SK-N-MC (cell line): ENCODE measurements around the gene EYA3.

ENCODE experiments used
- DNase-seq: peaks from one replicate; pipeline ENCODE4 v3.0.0-alpha.2; 2011; ENCODE audit warnings: low read depth, low spot score
- H3K27ac ChIP-seq: fragments of 200-600 bp; sonication (generic); 2 replicates; pipeline ENCODE4 v1.5.1; 2016; ENCODE audit warnings: mixed run types
- H3K36me3 ChIP-seq: fragments of 200-600 bp; sonication (generic); 2 replicates; pipeline ENCODE4 v1.6.1; 2017; ENCODE audit warnings: antibody characterized with exemption, low read length, mixed read lengths; ENCODE audit not compliant: insufficient read depth
- H3K4me3 ChIP-seq: fragments of 200-600 bp; sonication (generic); 2 replicates; pipeline ENCODE4 v1.5.1; 2016
- H3K9ac ChIP-seq: fragments of 200-600 bp; sonication (generic); 2 replicates; pipeline ENCODE4 v1.8.0; 2017; ENCODE audit warnings: mixed run types, mixed read lengths; ENCODE audit not compliant: insufficient read length
- H3K9me3 ChIP-seq: fragments of 200-600 bp; sonication (generic); 2 replicates; pipeline ENCODE4 v1.6.1; 2017; ENCODE audit warnings: low read depth, mild to moderate bottlenecking, antibody characterized with exemption, low read length, moderate library complexity, mixed read lengths
- EZH2 ChIP-seq: fragments of 200-600 bp; sonication (generic); IDR thresholded peaks from one replicate; pipeline ENCODE4 v1.6.1; 2017; ENCODE audit warnings: antibody characterized with exemption
- FOXP2 ChIP-seq: optimal IDR thresholded peaks from 2 replicates; pipeline ENCODE3; 2011; ENCODE audit warnings: mild to moderate bottlenecking, moderate library complexity; ENCODE audit not compliant: insufficient read depth; ENCODE audit errors: extremely low read length, control extremely low read depth
- POLR2AphosphoS5 ChIP-seq: IDR thresholded peaks from 2 replicates; pipeline ENCODE4 v1.6.1; 2012; ENCODE audit warnings: mild to moderate bottlenecking, low read depth, low read length, borderline replicate concordance

Gene EYA3

DNA sequence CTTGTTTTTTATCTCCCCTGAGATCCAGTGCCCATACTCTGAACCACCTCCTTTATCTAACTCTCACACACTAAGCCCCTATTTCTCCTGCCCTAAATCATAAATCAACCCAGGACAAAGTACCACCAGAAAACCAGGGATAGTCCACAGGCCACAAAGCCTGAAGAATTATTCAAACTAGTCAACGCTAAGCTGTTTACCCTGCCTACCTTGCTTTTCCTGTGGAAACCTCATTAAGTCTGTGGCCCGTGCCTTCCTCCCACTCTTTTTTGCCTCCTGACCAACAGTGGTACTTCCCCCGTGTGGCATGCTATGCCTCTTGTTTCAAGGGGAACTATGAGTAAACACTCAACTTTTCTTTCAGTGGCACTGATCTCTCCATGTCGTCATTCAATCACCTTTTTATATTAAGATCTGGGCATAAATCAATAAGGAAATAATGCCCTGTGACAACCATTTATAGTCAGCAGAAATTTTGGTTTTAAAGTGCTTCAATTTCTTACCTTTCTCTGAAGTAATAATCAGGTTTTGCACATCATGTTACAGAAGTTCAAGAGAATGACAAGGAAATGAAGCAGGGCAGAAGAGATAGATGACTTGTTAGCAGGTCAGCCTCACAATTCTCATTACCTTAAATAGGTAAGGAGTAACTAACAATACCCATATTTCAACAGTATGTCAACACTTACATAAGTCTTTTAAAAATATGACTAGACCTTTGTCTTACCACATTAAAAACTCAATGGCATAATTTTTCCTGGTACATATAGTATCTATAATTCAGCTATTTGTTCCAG, 32.1 kb downstream of the EYA3 start:
- TF ChIP-seq FOXP2 (no peak), POLR2AphosphoS5 (no peak), EZH2 (no peak)
- Histone ChIP-seq H3K36me3 (no peaks in the 10 kb centered on the region), H3K27ac (no peak overlapping the region), H3K9ac (no peak overlapping the region), H3K4me3 (no peak overlapping the region), H3K9me3 (no peaks in the 10 kb centered on the region)
- DNase-seq = no peak

DNA sequence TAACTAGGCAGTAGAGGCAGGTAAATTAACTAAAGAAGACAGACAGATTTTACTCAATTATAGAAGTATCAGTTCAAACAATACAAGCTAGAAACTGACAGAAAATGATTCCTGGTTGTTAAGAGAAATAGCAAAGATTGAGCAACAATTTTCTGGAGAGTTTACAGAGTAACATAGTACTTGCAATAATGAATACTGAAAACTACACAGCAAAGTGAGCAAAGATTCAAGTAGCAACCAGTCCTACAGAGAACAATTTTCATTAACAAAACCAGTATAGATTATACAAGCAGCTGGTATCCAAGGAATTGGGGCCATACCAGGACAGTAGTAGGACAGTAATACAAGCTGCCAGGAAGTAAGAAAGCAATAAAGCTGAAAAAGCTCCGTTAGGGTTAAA, 37.6 kb downstream of the EYA3 start:
- H3K9me3 ChIP-seq = no peaks in the 10 kb centered on the region
- peaks cover 16% of the 10 kb centered on the region for H3K36me3 ChIP-seq
- DNase-seq = no peak
- no peak for TF ChIP-seq EZH2
- TF ChIP-seq FOXP2 = no peak
- no peak for TF ChIP-seq POLR2AphosphoS5
- H3K9ac ChIP-seq = no peak overlapping the region
- no peak overlapping the region for H3K27ac ChIP-seq
- H3K4me3 ChIP-seq = no peak overlapping the region

DNA sequence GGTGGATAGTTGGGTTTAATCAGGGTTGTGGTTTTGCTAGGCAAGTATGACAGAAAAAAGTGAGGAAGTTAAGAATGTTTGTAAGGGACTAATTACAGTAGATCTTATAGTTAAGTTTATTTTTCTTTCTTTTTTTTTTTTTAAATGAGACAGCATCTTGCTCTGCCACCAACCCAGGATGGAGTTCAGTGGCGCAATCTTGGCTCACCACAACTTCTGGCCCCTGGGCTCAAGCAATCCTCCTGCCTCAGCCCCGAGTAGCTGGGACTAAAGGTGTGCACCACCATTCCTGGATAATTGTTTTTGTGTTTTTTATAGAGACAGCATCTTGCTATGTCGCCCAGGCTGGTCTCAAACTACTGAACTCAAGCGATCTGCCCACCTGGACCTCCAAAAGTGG, 41.7 kb downstream of the EYA3 start:
- H3K9ac ChIP-seq = no peak overlapping the region
- no peaks in the 10 kb centered on the region for H3K9me3 ChIP-seq
- no peak overlapping the region for H3K4me3 ChIP-seq
- no peak for TF ChIP-seq FOXP2
- TF ChIP-seq POLR2AphosphoS5 = no peak
- no peak for TF ChIP-seq EZH2
- H3K36me3 ChIP-seq = peaks cover 25% of the 10 kb centered on the region
- no peak for DNase-seq
- no peak overlapping the region for H3K27ac ChIP-seq

DNA sequence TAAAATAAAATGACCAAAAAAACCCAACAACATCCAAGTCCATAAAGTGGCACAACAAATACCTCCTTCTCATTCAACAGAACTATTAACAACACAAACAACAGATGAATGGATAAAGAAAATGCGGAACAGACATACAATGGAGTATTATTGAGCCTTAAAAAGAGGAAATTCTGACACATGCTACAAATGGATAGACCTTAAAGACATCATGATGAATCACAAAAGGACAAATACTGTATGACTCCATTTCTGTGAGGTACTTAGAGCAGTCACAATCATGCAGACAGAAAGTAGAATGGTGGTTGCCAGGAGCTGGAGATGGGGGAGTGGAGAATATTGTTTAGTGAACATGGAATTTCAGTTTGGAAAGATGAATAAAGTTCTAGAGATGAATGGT, 42.6 kb downstream of the EYA3 start:
- Histone ChIP-seq H3K27ac (no peak overlapping the region), H3K9me3 (no peaks in the 10 kb centered on the region), H3K36me3 (peaks cover 27% of the 10 kb centered on the region), H3K9ac (no peak overlapping the region), H3K4me3 (no peak overlapping the region)
- no peak for DNase-seq
- TF ChIP-seq EZH2 (no peak), POLR2AphosphoS5 (no peak), FOXP2 (no peak)

DNA sequence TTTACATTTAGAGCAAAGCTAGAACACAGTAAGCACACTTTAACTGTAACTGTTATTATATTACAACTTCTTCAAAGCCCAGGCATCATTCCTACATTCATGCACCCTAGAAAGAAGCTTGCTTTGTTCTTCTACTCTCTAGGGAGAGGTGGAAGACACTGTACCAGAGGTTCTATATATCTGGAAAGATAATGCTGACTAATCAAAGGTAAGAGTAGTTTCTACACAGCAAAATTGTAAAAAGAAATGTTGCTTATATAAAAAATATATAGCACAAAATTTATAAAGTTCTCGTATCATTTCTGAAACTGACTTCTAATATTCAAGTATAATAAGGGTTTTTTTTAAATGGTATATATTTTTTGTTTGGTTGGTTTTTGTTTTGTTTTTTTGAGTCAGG, 44.0 kb downstream of the EYA3 start:
- Histone ChIP-seq H3K36me3 (peaks cover 31% of the 10 kb centered on the region), H3K9ac (no peak overlapping the region), H3K4me3 (no peak overlapping the region), H3K27ac (no peak overlapping the region), H3K9me3 (no peaks in the 10 kb centered on the region)
- DNase-seq = no peak
- TF ChIP-seq POLR2AphosphoS5 = no peak
- TF ChIP-seq EZH2 = no peak
- no peak for TF ChIP-seq FOXP2

DNA sequence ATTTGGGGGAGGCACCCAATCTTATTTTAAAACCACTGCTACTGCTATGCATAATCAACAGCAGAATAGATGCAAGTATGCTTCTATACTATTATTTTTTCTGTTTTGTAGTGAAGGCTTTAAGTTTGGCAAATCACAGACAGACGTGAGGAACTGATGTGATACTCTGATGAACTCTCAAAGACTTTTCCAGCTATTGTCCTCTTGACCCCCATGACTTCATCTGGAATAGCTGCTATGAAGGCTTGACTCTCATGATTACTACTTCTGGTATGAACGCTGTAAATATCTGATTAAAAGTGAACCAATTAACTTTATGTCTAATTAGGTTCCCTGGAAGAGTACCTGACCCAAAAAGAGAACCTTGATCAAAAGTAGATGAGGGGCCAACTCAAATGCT, 49.1 kb downstream of the EYA3 start:
- no peak overlapping the region for H3K9ac ChIP-seq
- H3K27ac ChIP-seq = no peak overlapping the region
- no peak overlapping the region for H3K4me3 ChIP-seq
- no peak for DNase-seq
- no peaks in the 10 kb centered on the region for H3K9me3 ChIP-seq
- TF ChIP-seq POLR2AphosphoS5 (no peak), EZH2 (no peak), FOXP2 (no peak)
- H3K36me3 ChIP-seq = peaks cover 30% of the 10 kb centered on the region

DNA sequence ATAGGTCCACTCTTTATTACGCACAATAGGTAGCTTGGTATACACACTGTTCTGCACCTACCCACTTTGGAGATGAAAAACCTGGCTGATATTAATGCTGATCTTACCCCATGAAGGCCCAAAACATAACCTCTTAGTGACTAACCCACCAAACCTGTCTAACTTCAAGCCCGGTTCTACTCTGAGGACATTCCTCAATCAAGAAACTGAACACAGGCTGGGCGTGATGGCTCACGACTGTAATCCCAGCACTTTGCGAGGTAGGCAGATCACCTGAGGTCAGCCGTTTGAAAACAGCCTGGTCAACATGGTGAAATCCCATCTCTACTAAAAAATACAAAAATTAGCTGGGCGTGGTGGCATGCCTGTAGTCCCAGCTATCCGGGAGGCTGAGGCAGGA, 50.5 kb downstream of the EYA3 start:
- no peak for TF ChIP-seq FOXP2
- TF ChIP-seq POLR2AphosphoS5 = no peak
- no peak for TF ChIP-seq EZH2

DNA sequence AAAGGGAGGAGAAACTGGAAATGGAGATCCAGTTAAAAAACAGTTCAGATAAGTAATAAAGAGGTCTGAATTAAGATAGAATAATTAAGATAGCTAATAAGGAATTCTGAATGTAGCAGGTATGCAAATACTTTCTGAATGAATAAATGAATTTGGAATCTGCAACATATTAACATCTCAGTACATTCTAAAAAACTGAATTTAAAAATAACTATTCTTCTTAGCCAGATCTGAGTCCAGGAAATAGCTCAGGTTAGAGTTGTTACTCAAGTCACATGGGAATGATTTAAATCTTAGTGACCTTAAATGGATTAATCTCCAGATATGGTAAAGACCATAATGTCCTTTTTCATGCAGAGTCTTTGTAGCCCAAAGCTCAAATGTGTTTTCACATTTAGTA, 51.2 kb downstream of the EYA3 start:
- Histone ChIP-seq H3K4me3 (no peak overlapping the region), H3K9me3 (no peaks in the 10 kb centered on the region), H3K9ac (no peak overlapping the region), H3K27ac (no peak overlapping the region), H3K36me3 (peaks cover 26% of the 10 kb centered on the region)
- no peak for DNase-seq
- TF ChIP-seq POLR2AphosphoS5 = no peak
- TF ChIP-seq FOXP2 = no peak
- no peak for TF ChIP-seq EZH2

More for the DNA sequence above, 50.5 kb downstream of the EYA3 start:
- H3K9me3 ChIP-seq = no peaks in the 10 kb centered on the region
- no peak for DNase-seq
- no peak overlapping the region for H3K4me3 ChIP-seq
- H3K27ac ChIP-seq = no peak overlapping the region
- H3K36me3 ChIP-seq = peaks cover 30% of the 10 kb centered on the region
- no peak overlapping the region for H3K9ac ChIP-seq

DNA sequence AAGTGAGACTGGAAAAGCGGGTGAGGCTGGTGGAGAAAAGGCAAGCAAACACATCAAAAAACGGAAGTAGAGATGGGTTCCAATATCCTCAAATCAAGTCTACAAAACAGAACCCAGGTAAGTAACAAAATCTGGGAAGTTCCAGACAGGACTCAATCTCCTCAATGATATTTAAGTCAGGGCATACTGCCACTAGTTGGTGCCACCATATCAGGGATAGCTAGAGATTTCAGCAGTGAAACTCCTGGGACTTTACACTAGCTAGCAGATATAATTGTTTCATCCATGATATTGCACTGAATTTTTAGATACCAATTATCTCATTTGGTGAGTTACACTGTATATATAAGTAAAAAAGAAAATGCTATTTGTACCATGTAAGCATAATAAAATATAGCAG, 52.0 kb downstream of the EYA3 start:
- Histone ChIP-seq H3K9ac (no peak overlapping the region), H3K36me3 (peaks cover 20% of the 10 kb centered on the region), H3K4me3 (no peak overlapping the region), H3K9me3 (no peaks in the 10 kb centered on the region), H3K27ac (no peak overlapping the region)
- no peak for TF ChIP-seq FOXP2
- TF ChIP-seq EZH2 = no peak
- no peak for TF ChIP-seq POLR2AphosphoS5
- DNase-seq = no peak

DNA sequence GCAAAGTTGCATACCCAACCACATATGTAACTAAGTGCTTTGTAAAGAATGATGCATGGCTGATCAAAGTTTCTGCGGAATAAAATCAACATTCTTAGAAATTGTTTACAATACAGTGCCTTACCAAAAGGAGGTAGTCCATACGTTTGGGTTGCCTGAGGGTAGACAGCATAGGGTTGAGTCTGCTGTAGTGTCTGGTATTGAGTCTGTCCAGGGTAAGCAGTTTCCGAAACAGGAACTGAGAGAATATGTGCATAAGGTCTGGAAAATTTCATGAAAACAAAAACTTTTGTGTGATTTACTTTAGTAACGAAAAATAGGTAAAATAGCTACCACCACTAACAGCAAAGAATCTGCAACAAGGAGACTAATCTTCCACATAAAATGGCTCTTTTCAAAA, 53.0 kb downstream of the EYA3 start:
- Histone ChIP-seq H3K9me3 (no peaks in the 10 kb centered on the region), H3K27ac (no peak overlapping the region), H3K9ac (no peak overlapping the region), H3K36me3 (peaks cover 20% of the 10 kb centered on the region), H3K4me3 (no peak overlapping the region)
- no peak for TF ChIP-seq POLR2AphosphoS5
- no peak for TF ChIP-seq EZH2
- TF ChIP-seq FOXP2 = no peak
- no peak for DNase-seq
